ENCODE measurements around the gene EZR.

The EZR gene

GRCh38 chr6:158744986-158745430, 74.2 kb downstream of the EZR start:
- TF ChIP-seq GATA3 (IDR thresholded peaks at IDR 0.05; ENCODE audit: low read depth, low read length) = peak; percentile 21; the same call in 1 of the 2 replicates
- peak; percentile 84 for TF ChIP-seq GATA2 (IDR thresholded peaks at IDR 0.05; ENCODE audit: low read depth, low read length)

GRCh38 chr6:158743033-158743651, 76.0 kb downstream of the EZR start:
- TF ChIP-seq GATA2 (IDR thresholded peaks at IDR 0.05; ENCODE audit: low read depth, low read length) (no peak), GATA3 (IDR thresholded peaks at IDR 0.05; ENCODE audit: low read depth, low read length) (no peak)

GRCh38 chr6:158739673-158740072, 79.5 kb downstream of the EZR start:
- no peak for TF ChIP-seq GATA3 (IDR thresholded peaks at IDR 0.05; ENCODE audit: low read depth, low read length)
- no peak for TF ChIP-seq GATA2 (IDR thresholded peaks at IDR 0.05; ENCODE audit: low read depth, low read length)

- TF ChIP-seq GATA3 (IDR thresholded peaks at IDR 0.05; ENCODE audit: low read depth, low read length) = no peak
- no peak for TF ChIP-seq GATA2 (IDR thresholded peaks at IDR 0.05; ENCODE audit: low read depth, low read length)
Measured at GRCh38 chr6:158737710-158738615, 81.2 kb downstream of the EZR start.

GRCh38 chr6:158737082-158737709, 82.0 kb downstream of the EZR start:
- no peak for TF ChIP-seq GATA2 (IDR thresholded peaks at IDR 0.05; ENCODE audit: low read depth, low read length)
- no peak for TF ChIP-seq GATA3 (IDR thresholded peaks at IDR 0.05; ENCODE audit: low read depth, low read length)

- no peak for TF ChIP-seq GATA3 (IDR thresholded peaks at IDR 0.05; ENCODE audit: low read depth, low read length)
- no peak for TF ChIP-seq GATA2 (IDR thresholded peaks at IDR 0.05; ENCODE audit: low read depth, low read length)
Measured at GRCh38 chr6:158735009-158735408, 84.2 kb downstream of the EZR start.

- TF ChIP-seq GATA3 (IDR thresholded peaks at IDR 0.05; ENCODE audit: low read depth, low read length) (no peak), GATA2 (IDR thresholded peaks at IDR 0.05; ENCODE audit: low read depth, low read length) (no peak)
Measured at GRCh38 chr6:158730541-158730907, 88.6 kb downstream of the EZR start.

- TF ChIP-seq GATA3 (IDR thresholded peaks at IDR 0.05; ENCODE audit: low read depth, low read length) = no peak
- TF ChIP-seq GATA2 (IDR thresholded peaks at IDR 0.05; ENCODE audit: low read depth, low read length) = no peak
Measured at GRCh38 chr6:158729906-158730540, 89.1 kb downstream of the EZR start.

- TF ChIP-seq GATA3 (IDR thresholded peaks at IDR 0.05; ENCODE audit: low read depth, low read length) (no peak), GATA2 (IDR thresholded peaks at IDR 0.05; ENCODE audit: low read depth, low read length) (no peak)
Measured at GRCh38 chr6:158725704-158726103, 93.5 kb downstream of the EZR start.

- TF ChIP-seq GATA2 (IDR thresholded peaks at IDR 0.05; ENCODE audit: low read depth, low read length) (no peak), GATA3 (IDR thresholded peaks at IDR 0.05; ENCODE audit: low read depth, low read length) (no peak)
Measured at GRCh38 chr6:158722176-158722729, 96.9 kb downstream of the EZR start.

GRCh38 chr6:158718461-158719046, 100.6 kb downstream of the EZR start:
- TF ChIP-seq GATA2 (IDR thresholded peaks at IDR 0.05; ENCODE audit: low read depth, low read length) (no peak), GATA3 (IDR thresholded peaks at IDR 0.05; ENCODE audit: low read depth, low read length) (no peak)

- TF ChIP-seq GATA3 (IDR thresholded peaks at IDR 0.05; ENCODE audit: low read depth, low read length) = no peak
- TF ChIP-seq GATA2 (IDR thresholded peaks at IDR 0.05; ENCODE audit: low read depth, low read length) = no peak
Measured at GRCh38 chr6:158717341-158718330, 101.5 kb downstream of the EZR start.

Data from SH-SY5Y (cell line).